Measurements from ENCODE around the gene AGFG1. TPM values are rescaled to one million over a fixed set of nuclear protein-coding genes. Genes with fewer than 3 reads are reported as not detected.
"Not testable (repeated sequence)": the region's sequence is repeated elsewhere in the genome, so short reads cannot be mapped to it uniquely, and the experiment has no call there.

AGFG1 gene
- total RNA-seq, 2 donors from 2014 or later, result 85.9 to 89.4 TPM

DNA sequence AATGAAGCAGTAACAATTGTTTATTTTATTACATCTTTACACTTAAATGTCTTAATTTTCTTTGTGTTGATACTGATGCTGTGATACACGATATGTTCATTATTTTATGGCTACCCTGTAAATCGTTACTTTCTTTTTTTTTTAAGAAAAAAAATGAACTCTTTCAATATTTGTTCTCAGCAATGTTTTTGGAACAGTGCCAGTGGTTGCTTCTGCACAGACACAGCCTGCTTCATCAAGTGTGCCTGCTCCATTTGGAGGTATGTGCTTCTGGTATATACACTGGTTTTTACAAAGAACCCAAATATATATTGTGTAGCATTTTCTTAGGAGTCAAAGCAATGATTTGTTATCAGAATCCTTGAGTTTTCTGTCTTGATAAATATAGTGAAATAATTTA, 64.5 kb downstream of the AGFG1 start:
- DNase-seq (ENCODE audit: low spot score) (no peak), ATAC-seq (ENCODE audit: insufficient number of reproducible peaks, low FRiP score, low read depth) (no peak)
- H3K27me3 ChIP-seq (replicated peaks; ENCODE audit: insufficient read depth), result no peaks in the 10 kb centered on the region
- no peak overlapping the region for H3K27ac ChIP-seq
- H3K4me1 ChIP-seq (ENCODE audit: control insufficient read depth in 1 of 2, low read depth in 2 of 2), result no peaks in the 10 kb centered on the region
- H3K9me3 ChIP-seq, result peaks cover 4% of the 10 kb centered on the region
- peaks cover 30% of the 10 kb centered on the region for H3K36me3 ChIP-seq
- TF ChIP-seq, protein P1, sequence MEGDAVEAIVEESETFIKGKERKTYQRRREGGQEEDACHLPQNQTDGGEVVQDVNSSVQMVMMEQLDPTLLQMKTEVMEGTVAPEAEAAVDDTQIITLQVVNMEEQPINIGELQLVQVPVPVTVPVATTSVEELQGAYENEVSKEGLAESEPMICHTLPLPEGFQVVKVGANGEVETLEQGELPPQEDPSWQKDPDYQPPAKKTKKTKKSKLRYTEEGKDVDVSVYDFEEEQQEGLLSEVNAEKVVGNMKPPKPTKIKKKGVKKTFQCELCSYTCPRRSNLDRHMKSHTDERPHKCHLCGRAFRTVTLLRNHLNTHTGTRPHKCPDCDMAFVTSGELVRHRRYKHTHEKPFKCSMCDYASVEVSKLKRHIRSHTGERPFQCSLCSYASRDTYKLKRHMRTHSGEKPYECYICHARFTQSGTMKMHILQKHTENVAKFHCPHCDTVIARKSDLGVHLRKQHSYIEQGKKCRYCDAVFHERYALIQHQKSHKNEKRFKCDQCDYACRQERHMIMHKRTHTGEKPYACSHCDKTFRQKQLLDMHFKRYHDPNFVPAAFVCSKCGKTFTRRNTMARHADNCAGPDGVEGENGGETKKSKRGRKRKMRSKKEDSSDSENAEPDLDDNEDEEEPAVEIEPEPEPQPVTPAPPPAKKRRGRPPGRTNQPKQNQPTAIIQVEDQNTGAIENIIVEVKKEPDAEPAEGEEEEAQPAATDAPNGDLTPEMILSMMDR (IDR thresholded peaks at IDR 0.05), result no peak
- H3K4me3 ChIP-seq, result no peak overlapping the region

DNA sequence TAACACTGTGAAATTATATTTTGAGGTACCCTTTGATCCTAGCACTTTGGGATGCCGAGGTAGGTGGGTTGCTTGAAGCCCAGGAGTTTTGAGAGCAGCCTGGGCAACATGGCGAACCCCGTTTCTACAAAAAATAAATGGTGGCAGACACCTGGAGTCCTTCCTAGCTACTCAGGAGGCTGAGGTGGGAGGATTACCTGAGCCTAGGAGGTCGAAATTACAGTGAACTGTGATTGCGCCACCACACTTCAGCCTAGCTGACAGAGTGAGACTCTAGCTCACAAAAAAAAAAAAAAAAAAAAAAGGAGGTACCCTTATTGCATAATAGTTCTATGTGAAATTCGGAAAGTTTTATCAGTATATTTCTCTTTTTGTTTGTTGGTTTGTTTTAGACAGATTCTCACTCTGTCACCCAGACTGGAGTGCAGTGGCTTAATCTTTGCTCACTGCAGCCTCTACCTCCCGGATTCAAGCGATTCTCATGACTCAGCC, 67.6 kb downstream of the AGFG1 start:
- Histone ChIP-seq H3K4me3 (no peak overlapping the region), H3K9me3 (peaks cover 4% of the 10 kb centered on the region), H3K4me1 (ENCODE audit: control insufficient read depth in 1 of 2, low read depth in 2 of 2) (no peaks in the 10 kb centered on the region), H3K27ac (no peak overlapping the region), H3K36me3 (peaks cover 22% of the 10 kb centered on the region), H3K27me3 (replicated peaks; ENCODE audit: insufficient read depth) (no peaks in the 10 kb centered on the region)
- ATAC-seq (ENCODE audit: insufficient number of reproducible peaks, low FRiP score, low read depth), result no peak
- DNase-seq (ENCODE audit: low spot score), result no peak
- TF ChIP-seq, protein P1 (IDR thresholded peaks at IDR 0.05), result no peak

DNA sequence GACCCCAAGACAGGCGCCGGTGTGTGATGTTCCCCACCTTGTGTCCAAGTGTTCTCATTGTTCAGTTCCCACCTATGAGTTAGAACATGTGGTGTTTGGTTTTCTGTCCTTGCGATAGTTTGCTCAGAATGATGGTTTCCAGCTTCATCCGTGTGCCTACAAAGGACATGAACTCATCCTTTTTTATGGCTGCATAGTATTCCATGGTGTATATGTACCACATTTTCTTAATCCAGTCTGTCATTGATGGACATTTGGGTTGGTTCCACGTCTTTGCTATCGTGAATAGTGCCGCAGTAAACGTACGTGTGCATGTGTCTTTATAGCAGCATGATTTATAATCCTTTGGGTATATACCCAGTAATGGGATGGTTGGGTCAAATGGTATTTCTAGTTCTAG, 68.4 kb downstream of the AGFG1 start:
- not testable (repeated sequence) for H3K27me3 ChIP-seq (replicated peaks; ENCODE audit: insufficient read depth); H3K4me1 ChIP-seq (ENCODE audit: control insufficient read depth in 1 of 2, low read depth in 2 of 2); H3K4me3 ChIP-seq; H3K9me3 ChIP-seq; DNase-seq (ENCODE audit: low spot score); H3K27ac ChIP-seq; ATAC-seq (ENCODE audit: insufficient number of reproducible peaks, low FRiP score, low read depth)
- peaks cover 23% of the 10 kb centered on the region for H3K36me3 ChIP-seq

DNA sequence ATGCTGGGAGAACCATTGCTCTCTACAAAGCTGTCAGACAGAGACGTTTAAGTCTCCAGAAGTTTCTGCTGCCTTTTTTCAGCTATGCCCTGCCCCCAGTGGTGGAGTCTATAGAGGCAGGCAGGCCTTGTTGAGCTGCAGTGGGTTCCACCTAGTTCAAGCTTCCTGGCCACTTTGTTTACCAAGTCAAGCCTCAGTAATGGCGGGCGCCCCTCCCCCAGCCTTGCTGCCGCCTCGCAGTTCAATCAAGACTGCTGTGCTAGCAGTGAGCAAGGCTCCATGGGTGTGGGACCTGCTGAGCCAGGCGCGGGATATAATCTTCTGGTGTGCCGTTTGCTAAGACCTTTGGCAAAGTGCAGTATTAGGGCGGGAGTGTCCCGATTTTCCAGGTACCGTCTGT, 74.0 kb downstream of the AGFG1 start:
- ATAC-seq (ENCODE audit: insufficient number of reproducible peaks, low FRiP score, low read depth) (no peak), DNase-seq (ENCODE audit: low spot score) (no peak)
- TF ChIP-seq, protein P1 (IDR thresholded peaks at IDR 0.05), result no peak
- no peaks in the 10 kb centered on the region for H3K27me3 ChIP-seq (replicated peaks; ENCODE audit: insufficient read depth)
- H3K36me3 ChIP-seq, result peaks cover 6% of the 10 kb centered on the region
- no peak overlapping the region for H3K4me3 ChIP-seq
- H3K27ac ChIP-seq, result no peak overlapping the region
- H3K9me3 ChIP-seq, result peaks cover 2% of the 10 kb centered on the region
- no peaks in the 10 kb centered on the region for H3K4me1 ChIP-seq (ENCODE audit: control insufficient read depth in 1 of 2, low read depth in 2 of 2)

DNA sequence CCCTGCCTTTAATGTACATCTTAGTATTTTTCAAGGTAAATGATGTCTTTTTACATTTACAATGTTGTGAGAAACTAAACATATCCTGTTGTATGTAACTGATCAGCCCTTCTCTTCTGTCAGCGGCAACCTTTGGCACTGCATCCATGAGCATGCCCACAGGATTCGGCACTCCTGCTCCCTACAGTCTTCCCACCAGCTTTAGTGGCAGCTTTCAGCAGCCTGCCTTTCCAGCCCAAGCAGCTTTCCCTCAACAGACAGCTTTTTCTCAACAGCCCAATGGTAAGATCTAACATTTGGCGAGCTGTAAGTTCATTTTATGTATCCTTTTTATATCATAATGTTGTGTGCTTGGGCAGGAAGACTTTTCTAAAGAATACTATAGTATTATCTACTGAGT, 79.9 kb downstream of the AGFG1 start:
- Histone ChIP-seq H3K27me3 (replicated peaks; ENCODE audit: insufficient read depth) (no peaks in the 10 kb centered on the region), H3K4me3 (no peak overlapping the region), H3K4me1 (ENCODE audit: control insufficient read depth in 1 of 2, low read depth in 2 of 2) (peaks cover 0 to 7% of the 10 kb centered on the region in 2 donors), H3K36me3 (peaks cover 10% of the 10 kb centered on the region), H3K27ac (no peak overlapping the region), H3K9me3 (no peaks in the 10 kb centered on the region)
- TF ChIP-seq, protein P1 (IDR thresholded peaks at IDR 0.05), result no peak
- ATAC-seq (ENCODE audit: insufficient number of reproducible peaks, low FRiP score, low read depth) (no peak), DNase-seq (ENCODE audit: low spot score) (no peak)

DNA sequence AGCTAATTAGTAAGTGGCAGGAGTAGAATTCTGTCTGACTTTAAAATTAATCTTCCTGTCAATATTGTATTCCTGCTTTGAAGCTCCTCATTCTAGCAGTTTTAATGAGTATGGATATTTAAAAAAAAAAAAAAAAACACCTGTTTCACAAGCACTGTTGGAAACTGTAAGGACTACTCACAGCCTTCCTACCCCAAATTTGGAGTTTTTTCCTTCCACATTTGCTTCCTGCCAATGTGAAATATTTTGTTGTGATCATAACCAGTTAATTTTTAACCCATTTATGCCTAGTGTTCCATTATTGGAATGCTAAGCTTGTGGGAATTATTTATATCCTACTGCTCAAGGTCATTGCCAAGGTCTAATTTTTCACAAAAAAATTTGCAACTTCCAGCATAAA, 90.6 kb downstream of the AGFG1 start:
- ATAC-seq (ENCODE audit: insufficient number of reproducible peaks, low FRiP score, low read depth) (no peak), DNase-seq (ENCODE audit: low spot score) (no peak)
- H3K36me3 ChIP-seq, result no peaks in the 10 kb centered on the region
- no peak overlapping the region for H3K4me3 ChIP-seq
- no peak overlapping the region for H3K27ac ChIP-seq
- H3K9me3 ChIP-seq, result no peaks in the 10 kb centered on the region
- H3K27me3 ChIP-seq (replicated peaks; ENCODE audit: insufficient read depth), result no peaks in the 10 kb centered on the region
- no peaks in the 10 kb centered on the region for H3K4me1 ChIP-seq (ENCODE audit: control insufficient read depth in 1 of 2, low read depth in 2 of 2)
- TF ChIP-seq, protein P1 (IDR thresholded peaks at IDR 0.05), result no peak
